NCI-H187 (cell line): ENCODE results near the gene CHML.
A peak's percentile ranks its signal among the peaks of the same experiment; 100 is the strongest.
"Not testable (repeated sequence)": the region's sequence is repeated elsewhere in the genome, so short reads cannot be mapped to it uniquely, and the experiment has no call there.

ENCODE experiments used
- DNase-seq, 2 experiments: peaks; one replicate each; lab custom pipeline; 2025; lab: John Stamatoyannopoulos, UW

Gene CHML

GRCh38 chr1:241640149-241640866 lies at the start of gene CHML, which contains the start of gene OPN3:
TSS of gene CHML (minus strand) at chr1:241640369. CDS start at chr1:241635766, 4,603 bp downstream.
TSS of gene OPN3 (minus strand) at chr1:241640369. CDS start at chr1:241640254, 115 bp downstream.
- peak; percentile 44 to 80 for DNase-seq

GRCh38 chr1:241688940-241689368 lies 48.8 kb upstream of the CHML start:
- DNase-seq = no peak

GRCh38 chr1:241684108-241684507 lies 43.9 kb upstream of the CHML start:
- DNase-seq = no peak

- no peak for DNase-seq
These were observed 42.8 kb upstream of the CHML start for GRCh38 chr1:241682921-241683320.

- DNase-seq = not testable (repeated sequence)
These were observed 41.8 kb upstream of the CHML start for GRCh38 chr1:241681861-241682448.

GRCh38 chr1:241679961-241680360 lies 39.8 kb upstream of the CHML start:
- DNase-seq = no peak

- DNase-seq = no peak
These were observed 39.2 kb upstream of the CHML start for GRCh38 chr1:241679404-241679803.

GRCh38 chr1:241678536-241678935 lies 38.4 kb upstream of the CHML start:
- DNase-seq = no peak

GRCh38 chr1:241677201-241677600 lies 37.0 kb upstream of the CHML start:
- DNase-seq = no peak

- no peak for DNase-seq
These were observed 35.8 kb upstream of the CHML start for GRCh38 chr1:241675983-241676382.

- no peak for DNase-seq
These were observed 34.7 kb upstream of the CHML start for GRCh38 chr1:241674805-241675384.

GRCh38 chr1:241672301-241672700 lies 32.1 kb upstream of the CHML start:
- DNase-seq = no peak

GRCh38 chr1:241666419-241666818 lies 26.2 kb upstream of the CHML start:
- DNase-seq = no peak

- DNase-seq = no peak
These were observed 20.3 kb upstream of the CHML start for GRCh38 chr1:241660424-241660972.

- not testable (repeated sequence) for DNase-seq
These were observed 18.8 kb upstream of the CHML start for GRCh38 chr1:241659016-241659415.

- DNase-seq = no peak
These were observed 18.1 kb upstream of the CHML start for GRCh38 chr1:241658081-241658793.

GRCh38 chr1:241654641-241655040 lies 14.5 kb upstream of the CHML start:
- no peak for DNase-seq

GRCh38 chr1:241654019-241654418 lies 13.8 kb upstream of the CHML start:
- DNase-seq = no peak

- DNase-seq = no peak
These were observed 11.8 kb upstream of the CHML start, which contains the start of gene WDR64 for GRCh38 chr1:241652012-241652411. TSS of gene WDR64 (plus strand) at chr1:241652281. CDS start at chr1:241652485, 204 bp downstream.

- DNase-seq = no peak
These were observed 8.0 kb upstream of the CHML start for GRCh38 chr1:241648159-241648558.

- no peak for DNase-seq
These were observed 7.5 kb upstream of the CHML start for GRCh38 chr1:241647658-241648057.

- no peak for DNase-seq
These were observed 6.0 kb upstream of the CHML start for GRCh38 chr1:241646201-241646600.
